Transverse colon (tissue), 4 donors: Measurements from ENCODE around the gene CNDP2.

Experiments
- CTCF ChIP-seq, 5 experiments: fragments of 200-600 bp in 3 of 5; fragments of 450-650 bp in 2 of 5; sonication (generic) in 3 of 5; IDR thresholded peaks; 1 replicate in 2 of 5; 2 replicates in 3 of 5; pipeline ENCODE4 v1.5.1; 2016 to 2017; ENCODE audit warnings: antibody characterized with exemption in 5 of 5, inconsistent platforms in 3 of 5, mild to moderate bottlenecking in 2 of 5, moderate library complexity in 1 of 5
- EP300 ChIP-seq: sonication (generic); formaldehyde crosslinking; IDR thresholded peaks from one replicate; pipeline ENCODE4 v1.6.1; 2017; ENCODE audit warnings: antibody characterized with exemption, low read depth
- POLR2A ChIP-seq: fragments of 450-650 bp; IDR thresholded peaks from one replicate; pipeline ENCODE4 v1.6.1; 2016; ENCODE audit warnings: antibody characterized with exemption, mild to moderate bottlenecking, moderate library complexity
- POLR2AphosphoS5 ChIP-seq, 3 donors: sonication (generic); formaldehyde crosslinking; IDR thresholded peaks; one replicate each; pipeline ENCODE4 v1.6.1; 2016; ENCODE audit warnings: antibody characterized with exemption in 3 of 3

- TF ChIP-seq CTCF (IDR thresholded peaks at IDR 0.05) (no peak), POLR2AphosphoS5 (IDR thresholded peaks at IDR 0.05) (no peak), POLR2A (no peak), EP300 (no peak)
Measured at GRCh38 chr18:74562131-74562730, 66.1 kb downstream of the CNDP2 start.
